Measurements from ENCODE around the gene MTMR10.

The MTMR10 gene

GRCh38 chr15:30904812-30905211, 86.6 kb downstream of the MTMR10 start:
- Histone ChIP-seq H3K36me3 (peaks cover 40% of the 10 kb centered on the region), H3K27ac (no peak overlapping the region), H3K9me3 (ENCODE audit: severe bottlenecking) (no peaks in the 10 kb centered on the region), H3K27me3 (ENCODE audit: insufficient read depth, low read depth, severe bottlenecking) (no peaks in the 10 kb centered on the region), H3K4me3 (ENCODE audit: low read depth, low read length) (no peak overlapping the region)
- TF ChIP-seq, protein P1, sequence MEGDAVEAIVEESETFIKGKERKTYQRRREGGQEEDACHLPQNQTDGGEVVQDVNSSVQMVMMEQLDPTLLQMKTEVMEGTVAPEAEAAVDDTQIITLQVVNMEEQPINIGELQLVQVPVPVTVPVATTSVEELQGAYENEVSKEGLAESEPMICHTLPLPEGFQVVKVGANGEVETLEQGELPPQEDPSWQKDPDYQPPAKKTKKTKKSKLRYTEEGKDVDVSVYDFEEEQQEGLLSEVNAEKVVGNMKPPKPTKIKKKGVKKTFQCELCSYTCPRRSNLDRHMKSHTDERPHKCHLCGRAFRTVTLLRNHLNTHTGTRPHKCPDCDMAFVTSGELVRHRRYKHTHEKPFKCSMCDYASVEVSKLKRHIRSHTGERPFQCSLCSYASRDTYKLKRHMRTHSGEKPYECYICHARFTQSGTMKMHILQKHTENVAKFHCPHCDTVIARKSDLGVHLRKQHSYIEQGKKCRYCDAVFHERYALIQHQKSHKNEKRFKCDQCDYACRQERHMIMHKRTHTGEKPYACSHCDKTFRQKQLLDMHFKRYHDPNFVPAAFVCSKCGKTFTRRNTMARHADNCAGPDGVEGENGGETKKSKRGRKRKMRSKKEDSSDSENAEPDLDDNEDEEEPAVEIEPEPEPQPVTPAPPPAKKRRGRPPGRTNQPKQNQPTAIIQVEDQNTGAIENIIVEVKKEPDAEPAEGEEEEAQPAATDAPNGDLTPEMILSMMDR (IDR thresholded peaks at IDR 0.05; ENCODE audit: low read depth, low read length), result no peak
- no peak for DNase-seq

DNA sequence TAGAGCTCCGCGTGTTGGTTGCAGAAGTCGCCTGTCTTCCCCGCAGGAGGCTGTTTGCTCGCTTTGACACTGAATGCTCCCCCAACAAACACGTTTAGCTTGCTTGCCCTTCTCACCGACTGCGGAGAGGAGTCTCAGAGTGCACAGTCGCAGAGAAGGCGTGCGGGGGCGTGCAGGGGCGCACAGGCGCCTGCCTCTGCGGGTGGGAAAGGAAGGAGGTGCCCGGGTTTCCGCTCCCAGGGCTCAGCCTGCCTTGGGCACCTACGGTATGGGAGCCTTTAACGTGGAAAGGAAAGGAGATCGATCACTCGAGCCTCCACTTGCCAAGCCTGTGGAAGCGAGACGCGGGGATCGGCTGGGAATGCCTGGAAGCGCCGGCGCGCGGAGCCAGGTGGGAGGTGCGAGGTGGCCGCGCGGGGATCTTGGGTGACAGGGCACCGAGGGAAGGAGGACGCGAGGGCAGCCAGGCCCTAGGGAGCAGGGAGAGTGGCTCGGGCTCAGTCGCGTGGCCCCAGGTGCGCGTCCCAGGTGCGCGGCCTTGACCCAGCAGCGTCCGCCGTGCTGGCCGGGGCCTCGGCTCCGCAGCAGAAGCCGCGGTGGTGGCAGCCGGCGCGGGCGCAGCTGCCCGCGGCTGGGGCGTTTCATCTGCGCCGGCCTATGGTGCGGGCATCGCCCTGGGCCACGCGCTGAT, 87.8 kb downstream of the MTMR10 start, which contains the start of gene FAN1:
TSS of gene FAN1 (plus strand) at position 419 of the 691 bp plus-strand sequence. CDS start 749 bp downstream, outside the sequence.
- TF ChIP-seq, protein P1 (IDR thresholded peaks at IDR 0.05; ENCODE audit: low read depth, low read length), result 0 out of 2 replicates have a peak, but pooled peaks have one; percentile 19
- Histone ChIP-seq H3K27ac (peak within 1 kb of the TSS; percentile 83), H3K27me3 (ENCODE audit: insufficient read depth, low read depth, severe bottlenecking) (no peaks in the 10 kb centered on the region), H3K4me3 (ENCODE audit: low read depth, low read length) (peak within 1 kb of the TSS; percentile 82), H3K36me3 (peaks cover 28% of the 10 kb centered on the region), H3K9me3 (ENCODE audit: severe bottlenecking) (no peaks in the 10 kb centered on the region)
- peak; percentile 95 for DNase-seq

- H3K27me3 ChIP-seq (ENCODE audit: insufficient read depth, low read depth, severe bottlenecking), result no peaks in the 10 kb centered on the region
- no peak overlapping the region for H3K4me3 ChIP-seq (ENCODE audit: low read depth, low read length)
- DNase-seq, result no peak
- H3K27ac ChIP-seq, result no peak overlapping the region
- H3K36me3 ChIP-seq, result peaks cover 20% of the 10 kb centered on the region
- TF ChIP-seq, protein P1 (IDR thresholded peaks at IDR 0.05; ENCODE audit: low read depth, low read length), result no peak
- H3K9me3 ChIP-seq (ENCODE audit: severe bottlenecking), result no peaks in the 10 kb centered on the region
Observed at GRCh38 chr15:30901889-30902288, 89.5 kb downstream of the MTMR10 start.

- TF ChIP-seq, protein P1 (IDR thresholded peaks at IDR 0.05; ENCODE audit: low read depth, low read length), result no peak
- no peaks in the 10 kb centered on the region for H3K36me3 ChIP-seq
- H3K27ac ChIP-seq, result no peak overlapping the region
- no peak overlapping the region for H3K4me3 ChIP-seq (ENCODE audit: low read depth, low read length)
- no peaks in the 10 kb centered on the region for H3K9me3 ChIP-seq (ENCODE audit: severe bottlenecking)
- DNase-seq, result no peak
- H3K27me3 ChIP-seq (ENCODE audit: insufficient read depth, low read depth, severe bottlenecking), result no peaks in the 10 kb centered on the region
Observed at GRCh38 chr15:30896211-30896606, 95.2 kb downstream of the MTMR10 start.

DNA sequence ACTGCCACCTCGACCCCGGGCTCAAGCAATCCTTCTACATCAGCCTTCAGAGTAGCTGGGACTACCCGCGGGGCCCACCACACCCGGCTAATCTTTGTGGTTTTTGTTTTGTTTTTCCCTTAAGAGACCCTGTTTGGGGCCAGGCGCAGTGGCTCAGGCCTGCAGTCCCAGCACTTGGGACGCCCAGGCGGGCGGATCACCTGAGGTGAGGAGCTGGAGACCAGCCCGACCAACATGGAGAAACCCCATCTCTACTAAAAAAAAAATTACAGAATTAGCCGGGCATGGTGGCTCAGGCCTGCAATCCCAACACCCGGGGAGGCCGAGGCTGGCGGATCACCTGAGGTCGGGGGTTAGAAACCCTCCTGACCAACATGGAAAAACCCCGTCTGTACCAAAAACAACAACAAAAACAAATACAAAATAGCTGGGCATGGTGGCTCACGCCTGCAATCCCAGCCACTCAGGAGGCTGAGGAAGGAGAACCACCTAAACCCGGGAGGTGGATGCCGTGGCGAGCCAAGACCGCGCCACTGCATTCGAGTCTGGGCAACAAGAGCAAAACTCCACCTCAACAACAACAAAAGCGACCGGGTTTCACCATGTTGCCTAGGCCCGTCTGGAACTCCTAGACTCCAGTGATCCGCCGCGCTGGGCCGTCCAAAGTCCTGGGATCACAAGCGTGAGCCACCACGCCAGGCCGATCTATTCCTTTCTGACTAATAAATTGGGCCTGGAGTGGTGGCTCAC, 95.8 kb downstream of the MTMR10 start:
- H3K36me3 ChIP-seq, result no peaks in the 10 kb centered on the region
- no peaks in the 10 kb centered on the region for H3K27me3 ChIP-seq (ENCODE audit: insufficient read depth, low read depth, severe bottlenecking)
- no peak overlapping the region for H3K27ac ChIP-seq
- H3K9me3 ChIP-seq (ENCODE audit: severe bottlenecking), result no peaks in the 10 kb centered on the region
- TF ChIP-seq, protein P1 (IDR thresholded peaks at IDR 0.05; ENCODE audit: low read depth, low read length), result no peak
- no peak for DNase-seq
- no peak overlapping the region for H3K4me3 ChIP-seq (ENCODE audit: low read depth, low read length)

All from WERI-Rb-1 (cell line).